Measurements from ENCODE around the gene LPIN3. TPM values are rescaled to one million over a fixed set of nuclear protein-coding genes. Genes with fewer than 3 reads are reported as not detected.

The LPIN3 gene
- polyA plus RNA-seq, 1 of the 3 experiments (the other 2 are of a cell fraction): 0.21 TPM

DNA sequence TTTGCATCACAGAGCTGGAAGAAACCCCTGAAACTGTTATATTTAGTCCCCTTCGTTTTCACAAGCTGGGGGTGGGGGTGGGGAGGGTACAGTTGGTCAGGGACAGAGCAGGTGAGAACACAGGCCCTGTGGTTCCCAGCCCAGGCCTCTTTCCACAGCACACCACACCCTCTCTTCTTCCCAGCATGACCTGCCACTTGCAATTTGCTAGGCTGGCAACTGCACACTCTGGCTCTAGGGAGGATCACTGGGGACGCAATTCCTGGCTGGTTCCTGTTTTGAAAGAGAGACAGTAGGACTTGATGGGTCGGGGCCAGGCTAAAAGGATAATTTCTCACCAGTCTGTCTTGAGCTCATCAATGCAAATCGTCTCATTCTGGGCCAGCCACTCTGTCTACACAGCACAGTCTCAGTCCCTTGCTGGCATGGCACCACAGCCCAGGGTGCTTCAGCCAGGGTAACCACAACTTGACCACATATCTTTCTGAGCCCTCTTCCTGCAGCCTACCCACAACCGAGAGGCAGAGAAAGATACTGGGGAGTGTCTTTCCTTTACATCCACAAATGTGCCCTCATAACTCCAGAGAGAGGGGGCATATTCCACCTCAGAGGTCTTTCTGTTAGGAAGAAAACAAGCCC, 67.7 kb downstream of the LPIN3 start:
- H3K27me3 ChIP-seq (ENCODE audit: insufficient read depth): no peaks in the 10 kb centered on the region
- no peaks in the 10 kb centered on the region for H4K20me1 ChIP-seq (ENCODE audit: insufficient read depth)
- H3K9me2 ChIP-seq: no peaks in the 10 kb centered on the region
- WGBS (ENCODE audit: low lambda C conversion rate): 100% methylated on average over 4 of the region's 5 CpGs
- H3F3A ChIP-seq (replicated peaks; ENCODE audit: insufficient read depth): no peaks in the 10 kb centered on the region
- no peak overlapping the region for H3K4me3 ChIP-seq (ENCODE audit: low read depth in 2 of 2, low read length in 1 of 2)
- DNase-seq: no peak
- no peak overlapping the region for H2AFZ ChIP-seq (ENCODE audit: low read depth)
- ChIA-PET POLR2A (no interaction called here), CTCF (interaction anchor here (1.1 to 3.8 kb wide), 3 partner anchors 12 to 235 kb away, joined by 3 to 29 read pairs (median 5); no protein-coding TSS in a partner anchor)
- peak overlapping the region in 1 of 2 experiments; percentile 78; a peak in 2 of 4 replicates for H3K27ac ChIP-seq (ENCODE audit: low read depth in 2 of 2, low read length in 1 of 2)
- H3K36me3 ChIP-seq (replicated peaks in 1 of 2; ENCODE audit: control insufficient read depth in 1 of 2, insufficient read depth in 2 of 2, low read length in 1 of 2): peaks cover 26 to 92% of the 10 kb centered on the region in 2 experiments
- H3K4me2 ChIP-seq: no peak overlapping the region
- H3K9me3 ChIP-seq: no peaks in the 10 kb centered on the region
- peaks cover 0 to 18% of the 10 kb centered on the region in 2 experiments; a peak in 1 of 4 replicates for H3K4me1 ChIP-seq (ENCODE audit: control insufficient read depth in 1 of 2, insufficient read depth in 2 of 2, low read depth in 1 of 2, low read length in 1 of 2)
- no peak for TF ChIP-seq MAX (IDR thresholded peaks at IDR 0.05; ENCODE audit: low read depth)
- no peak for TF ChIP-seq EP300 (IDR thresholded peaks at IDR 0.05; ENCODE audit: borderline replicate concordance in 1 of 2, low read depth in 1 of 2, low read length in 1 of 2)
- TF ChIP-seq SIN3A (IDR thresholded peaks at IDR 0.05; ENCODE audit: borderline replicate concordance, low read depth, low read length): no peak
- no peak for TF ChIP-seq SMC3 (IDR thresholded peaks at IDR 0.05; ENCODE audit: low read depth, low read length)
- TF ChIP-seq MEF2A (IDR thresholded peaks at IDR 0.05; ENCODE audit: borderline replicate concordance, low read depth): no peak
- no peak for TF ChIP-seq POLR2AphosphoS5 (IDR thresholded peaks at IDR 0.05; ENCODE audit: low read depth, low read length)
- no peak for TF ChIP-seq MXI1 (IDR thresholded peaks at IDR 0.05; ENCODE audit: low read depth, low read length)
- no peak for TF ChIP-seq NRF1 (IDR thresholded peaks at IDR 0.05; ENCODE audit: low read depth, low read length)
- TF ChIP-seq, protein P1, sequence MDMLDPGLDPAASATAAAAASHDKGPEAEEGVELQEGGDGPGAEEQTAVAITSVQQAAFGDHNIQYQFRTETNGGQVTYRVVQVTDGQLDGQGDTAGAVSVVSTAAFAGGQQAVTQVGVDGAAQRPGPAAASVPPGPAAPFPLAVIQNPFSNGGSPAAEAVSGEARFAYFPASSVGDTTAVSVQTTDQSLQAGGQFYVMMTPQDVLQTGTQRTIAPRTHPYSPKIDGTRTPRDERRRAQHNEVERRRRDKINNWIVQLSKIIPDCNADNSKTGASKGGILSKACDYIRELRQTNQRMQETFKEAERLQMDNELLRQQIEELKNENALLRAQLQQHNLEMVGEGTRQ (IDR thresholded peaks at IDR 0.05; ENCODE audit: borderline replicate concordance, low read depth, low read length): no peak
- TF ChIP-seq ELF1 (IDR thresholded peaks at IDR 0.05): no peak
- TF ChIP-seq, protein P2, sequence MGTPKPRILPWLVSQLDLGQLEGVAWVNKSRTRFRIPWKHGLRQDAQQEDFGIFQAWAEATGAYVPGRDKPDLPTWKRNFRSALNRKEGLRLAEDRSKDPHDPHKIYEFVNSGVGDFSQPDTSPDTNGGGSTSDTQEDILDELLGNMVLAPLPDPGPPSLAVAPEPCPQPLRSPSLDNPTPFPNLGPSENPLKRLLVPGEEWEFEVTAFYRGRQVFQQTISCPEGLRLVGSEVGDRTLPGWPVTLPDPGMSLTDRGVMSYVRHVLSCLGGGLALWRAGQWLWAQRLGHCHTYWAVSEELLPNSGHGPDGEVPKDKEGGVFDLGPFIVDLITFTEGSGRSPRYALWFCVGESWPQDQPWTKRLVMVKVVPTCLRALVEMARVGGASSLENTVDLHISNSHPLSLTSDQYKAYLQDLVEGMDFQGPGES (IDR thresholded peaks at IDR 0.05; ENCODE audit: low read depth, low read length): no peak
- TF ChIP-seq JUND (IDR thresholded peaks at IDR 0.05): no peak
- TF ChIP-seq TEAD4 (IDR thresholded peaks at IDR 0.05; ENCODE audit: borderline replicate concordance, insufficient read depth): no peak
- no peak for TF ChIP-seq RXRA (IDR thresholded peaks at IDR 0.05; ENCODE audit: borderline replicate concordance, low read depth)
- TF ChIP-seq, protein P3, sequence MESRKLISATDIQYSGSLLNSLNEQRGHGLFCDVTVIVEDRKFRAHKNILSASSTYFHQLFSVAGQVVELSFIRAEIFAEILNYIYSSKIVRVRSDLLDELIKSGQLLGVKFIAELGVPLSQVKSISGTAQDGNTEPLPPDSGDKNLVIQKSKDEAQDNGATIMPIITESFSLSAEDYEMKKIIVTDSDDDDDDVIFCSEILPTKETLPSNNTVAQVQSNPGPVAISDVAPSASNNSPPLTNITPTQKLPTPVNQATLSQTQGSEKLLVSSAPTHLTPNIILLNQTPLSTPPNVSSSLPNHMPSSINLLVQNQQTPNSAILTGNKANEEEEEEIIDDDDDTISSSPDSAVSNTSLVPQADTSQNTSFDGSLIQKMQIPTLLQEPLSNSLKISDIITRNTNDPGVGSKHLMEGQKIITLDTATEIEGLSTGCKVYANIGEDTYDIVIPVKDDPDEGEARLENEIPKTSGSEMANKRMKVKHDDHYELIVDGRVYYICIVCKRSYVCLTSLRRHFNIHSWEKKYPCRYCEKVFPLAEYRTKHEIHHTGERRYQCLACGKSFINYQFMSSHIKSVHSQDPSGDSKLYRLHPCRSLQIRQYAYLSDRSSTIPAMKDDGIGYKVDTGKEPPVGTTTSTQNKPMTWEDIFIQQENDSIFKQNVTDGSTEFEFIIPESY (IDR thresholded peaks at IDR 0.05; ENCODE audit: borderline replicate concordance, low read depth): no peak
- no peak for TF ChIP-seq TCF12 (IDR thresholded peaks at IDR 0.05)
- TF ChIP-seq, protein P4, sequence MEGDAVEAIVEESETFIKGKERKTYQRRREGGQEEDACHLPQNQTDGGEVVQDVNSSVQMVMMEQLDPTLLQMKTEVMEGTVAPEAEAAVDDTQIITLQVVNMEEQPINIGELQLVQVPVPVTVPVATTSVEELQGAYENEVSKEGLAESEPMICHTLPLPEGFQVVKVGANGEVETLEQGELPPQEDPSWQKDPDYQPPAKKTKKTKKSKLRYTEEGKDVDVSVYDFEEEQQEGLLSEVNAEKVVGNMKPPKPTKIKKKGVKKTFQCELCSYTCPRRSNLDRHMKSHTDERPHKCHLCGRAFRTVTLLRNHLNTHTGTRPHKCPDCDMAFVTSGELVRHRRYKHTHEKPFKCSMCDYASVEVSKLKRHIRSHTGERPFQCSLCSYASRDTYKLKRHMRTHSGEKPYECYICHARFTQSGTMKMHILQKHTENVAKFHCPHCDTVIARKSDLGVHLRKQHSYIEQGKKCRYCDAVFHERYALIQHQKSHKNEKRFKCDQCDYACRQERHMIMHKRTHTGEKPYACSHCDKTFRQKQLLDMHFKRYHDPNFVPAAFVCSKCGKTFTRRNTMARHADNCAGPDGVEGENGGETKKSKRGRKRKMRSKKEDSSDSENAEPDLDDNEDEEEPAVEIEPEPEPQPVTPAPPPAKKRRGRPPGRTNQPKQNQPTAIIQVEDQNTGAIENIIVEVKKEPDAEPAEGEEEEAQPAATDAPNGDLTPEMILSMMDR (IDR thresholded peaks at IDR 0.05): no peak
- H3K79me2 ChIP-seq (ENCODE audit: insufficient read depth): no peaks in the 10 kb centered on the region
- H3K9ac ChIP-seq: no peak overlapping the region
